Epidermal melanocyte (primary cell): Measurements from ENCODE around the gene NECTIN2.
"Not testable (repeated sequence)": the region's sequence is repeated elsewhere in the genome, so short reads cannot be mapped to it uniquely, and the experiment has no call there.

Experiments
- DNase-seq: peaks from one replicate; pipeline ENCODE4 v3.0.0; 2011; ENCODE audit warnings: low spot score; ENCODE audit not compliant: insufficient read length

NECTIN2 gene

DNA sequence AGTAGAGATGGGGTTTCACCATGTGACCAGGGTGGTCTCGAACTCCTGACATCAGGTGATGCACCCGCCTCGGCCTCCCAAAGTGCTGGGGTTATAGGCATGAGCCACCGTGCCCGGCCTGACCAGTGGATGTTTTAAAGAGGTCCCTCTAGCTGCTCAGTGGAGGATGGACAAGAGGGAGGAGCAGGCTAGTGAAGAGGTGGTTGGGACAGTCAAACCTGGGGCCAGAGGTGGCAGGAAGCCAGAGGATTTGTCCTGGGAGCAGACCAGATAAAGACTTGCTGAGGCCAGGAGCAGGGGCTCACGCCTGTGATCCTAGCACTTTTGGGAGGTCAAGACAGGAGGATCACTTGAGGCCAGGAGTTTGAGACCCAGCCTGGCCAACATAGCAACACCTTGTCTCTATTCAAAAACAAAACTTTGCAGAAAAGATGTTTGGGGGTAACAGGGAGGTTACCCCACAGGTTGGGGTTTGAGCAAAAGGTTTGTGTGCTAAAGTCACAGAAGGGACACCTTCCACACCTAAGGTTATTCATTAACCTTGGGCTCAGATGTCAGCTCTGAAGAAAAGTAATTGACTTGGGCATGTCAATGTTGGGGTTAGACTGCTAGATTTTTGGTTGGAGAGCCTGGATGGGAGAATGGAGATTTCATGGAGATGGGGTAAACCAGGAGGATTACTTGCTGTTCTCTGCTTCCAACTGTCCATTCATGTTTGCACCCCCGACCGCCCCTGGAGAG is 28.2 kb upstream of the NECTIN2 start:
- DNase-seq: no peak

DNA sequence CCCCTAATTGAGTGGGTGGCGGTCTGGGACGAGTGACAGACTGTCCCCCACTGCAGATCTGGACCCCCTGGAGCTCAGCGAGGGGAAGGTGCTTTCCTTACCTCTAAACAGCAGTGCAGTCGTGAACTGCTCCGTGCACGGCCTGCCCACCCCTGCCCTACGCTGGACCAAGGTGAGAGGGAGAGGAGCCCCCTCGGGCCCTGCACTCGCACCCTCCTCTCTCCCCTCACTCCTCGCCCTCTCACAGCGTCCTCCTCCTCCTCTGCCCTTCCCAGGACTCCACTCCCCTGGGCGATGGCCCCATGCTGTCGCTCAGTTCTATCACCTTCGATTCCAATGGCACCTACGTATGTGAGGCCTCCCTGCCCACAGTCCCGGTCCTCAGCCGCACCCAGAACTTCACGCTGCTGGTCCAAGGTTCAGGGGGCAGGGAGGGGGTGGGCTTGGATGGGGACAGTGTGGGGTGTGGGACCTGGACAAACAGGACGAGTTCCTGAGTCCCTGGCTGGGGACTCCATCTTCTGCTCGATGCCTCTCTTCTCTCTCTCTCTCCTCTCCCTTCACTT is 27.5 kb upstream of the NECTIN2 start:
- no peak for DNase-seq

DNA sequence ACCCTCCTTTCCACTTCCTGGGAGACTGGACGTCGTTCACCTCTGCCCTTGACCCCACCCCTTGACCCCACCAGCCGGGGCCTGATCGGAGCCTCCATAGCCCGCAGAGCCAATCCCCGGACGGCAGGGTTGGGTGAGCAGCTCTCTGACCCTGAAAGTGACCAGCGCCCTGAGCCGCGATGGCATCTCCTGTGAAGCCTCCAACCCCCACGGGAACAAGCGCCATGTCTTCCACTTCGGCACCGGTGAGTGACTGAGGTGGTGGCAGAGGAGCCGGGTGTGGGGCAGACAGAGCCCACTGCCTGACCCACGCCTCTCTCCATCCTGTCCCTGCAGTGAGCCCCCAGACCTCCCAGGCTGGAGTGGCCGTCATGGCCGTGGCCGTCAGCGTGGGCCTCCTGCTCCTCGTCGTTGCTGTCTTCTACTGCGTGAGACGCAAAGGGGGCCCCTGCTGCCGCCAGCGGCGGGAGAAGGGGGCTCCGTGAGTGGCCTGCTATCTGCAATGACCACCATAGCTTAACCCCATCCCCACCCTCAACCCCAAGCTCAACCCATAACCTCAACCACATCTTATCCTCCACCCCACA is 26.8 kb upstream of the NECTIN2 start:
- DNase-seq: no peak

GRCh38 chr19:44820648-44821609 is 25.2 kb upstream of the NECTIN2 start:
- DNase-seq: no peak

GRCh38 chr19:44822177-44822576 is 23.9 kb upstream of the NECTIN2 start:
- DNase-seq: no peak

GRCh38 chr19:44822670-44823372 is 23.3 kb upstream of the NECTIN2 start:
- DNase-seq: no peak

- no peak for DNase-seq
These were observed 22.8 kb upstream of the NECTIN2 start for GRCh38 chr19:44823373-44823698.

DNA sequence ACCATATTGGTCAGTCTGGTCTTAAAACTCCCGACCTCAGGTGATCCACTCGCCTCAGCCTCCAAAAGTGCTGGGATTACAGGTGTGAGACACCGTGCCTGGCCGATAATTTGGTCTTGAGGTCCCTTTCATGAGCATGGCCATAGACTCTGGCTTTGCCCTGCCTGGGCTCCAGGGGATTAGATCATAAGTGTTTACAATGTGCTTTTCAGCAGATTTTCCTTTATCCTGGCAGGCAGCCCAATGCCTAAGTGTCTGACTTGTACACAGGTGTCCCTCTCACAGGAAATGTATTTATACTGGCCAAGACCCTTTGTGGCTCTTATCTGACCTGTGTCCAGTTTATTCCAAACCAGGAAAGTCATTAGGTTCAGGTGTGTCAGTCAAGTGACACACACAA is 21.3 kb upstream of the NECTIN2 start:
- DNase-seq: no peak

- DNase-seq: not testable (repeated sequence)
These were observed 13.2 kb upstream of the NECTIN2 start for GRCh38 chr19:44832875-44833274.

DNA sequence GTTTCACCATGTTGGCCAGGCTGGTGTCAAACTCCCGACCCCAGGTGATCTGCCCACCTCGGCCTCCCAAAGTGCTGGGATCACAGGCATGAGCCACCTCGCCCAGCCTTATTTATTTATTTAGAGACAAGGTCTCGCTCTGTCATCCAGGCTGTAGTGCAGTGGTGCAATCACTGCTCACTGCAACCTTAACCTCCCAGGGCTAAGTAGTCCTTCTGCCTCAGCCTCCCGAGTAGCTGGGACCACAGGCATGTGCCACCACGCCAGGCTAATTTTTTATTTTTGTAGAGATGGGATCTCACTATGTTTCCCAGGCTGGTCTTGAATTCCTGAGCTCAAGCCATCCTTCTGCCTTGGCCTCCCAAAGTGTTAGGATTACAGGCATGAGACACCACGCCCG is 11.7 kb upstream of the NECTIN2 start:
- DNase-seq: not testable (repeated sequence)

DNA sequence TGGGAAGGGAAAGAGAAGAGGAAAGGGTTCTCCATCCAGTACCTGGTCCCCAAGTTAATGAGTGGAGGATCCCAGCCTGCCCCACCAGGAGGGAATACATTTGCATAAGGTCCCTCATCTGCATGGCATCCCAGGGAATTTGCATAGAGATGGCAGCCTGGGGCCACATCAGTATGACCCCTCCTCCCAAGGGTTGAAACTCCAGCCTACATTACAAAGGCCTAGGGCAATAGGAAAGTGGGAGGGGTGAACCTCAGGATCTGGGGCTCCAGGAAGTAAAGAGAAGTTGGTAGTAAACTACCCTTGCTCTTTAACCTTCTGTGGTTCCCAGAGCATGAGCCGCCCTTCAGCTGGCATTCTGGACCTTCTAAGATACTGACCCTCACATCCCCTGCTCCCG is 6.8 kb upstream of the NECTIN2 start:
- no peak for DNase-seq

GRCh38 chr19:44840811-44841210 is 5.3 kb upstream of the NECTIN2 start:
- no peak for DNase-seq

DNA sequence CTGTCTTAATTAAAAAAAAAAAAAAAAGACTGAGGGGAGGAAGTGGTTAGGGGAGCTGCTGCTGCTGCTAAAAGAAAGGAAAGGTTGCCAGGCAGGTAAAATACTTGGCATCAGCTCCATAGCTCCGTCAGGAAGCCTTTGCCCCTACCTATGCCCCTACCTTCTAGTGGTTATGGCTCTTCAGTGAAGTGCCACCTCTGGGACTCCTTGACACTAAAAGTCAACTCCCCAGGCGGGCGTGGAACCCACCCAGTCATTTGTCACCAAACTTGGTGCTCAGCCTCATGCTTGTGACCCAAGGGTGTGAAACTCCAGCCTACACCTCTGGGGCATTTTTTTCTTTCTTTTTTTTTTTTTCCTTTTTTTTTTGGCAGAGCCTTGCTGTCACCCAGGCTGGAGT is 4.9 kb upstream of the NECTIN2 start:
- DNase-seq: no peak

GRCh38 chr19:44845286-44845611 is 848 bp upstream of the NECTIN2 start:
- DNase-seq: no peak

DNA sequence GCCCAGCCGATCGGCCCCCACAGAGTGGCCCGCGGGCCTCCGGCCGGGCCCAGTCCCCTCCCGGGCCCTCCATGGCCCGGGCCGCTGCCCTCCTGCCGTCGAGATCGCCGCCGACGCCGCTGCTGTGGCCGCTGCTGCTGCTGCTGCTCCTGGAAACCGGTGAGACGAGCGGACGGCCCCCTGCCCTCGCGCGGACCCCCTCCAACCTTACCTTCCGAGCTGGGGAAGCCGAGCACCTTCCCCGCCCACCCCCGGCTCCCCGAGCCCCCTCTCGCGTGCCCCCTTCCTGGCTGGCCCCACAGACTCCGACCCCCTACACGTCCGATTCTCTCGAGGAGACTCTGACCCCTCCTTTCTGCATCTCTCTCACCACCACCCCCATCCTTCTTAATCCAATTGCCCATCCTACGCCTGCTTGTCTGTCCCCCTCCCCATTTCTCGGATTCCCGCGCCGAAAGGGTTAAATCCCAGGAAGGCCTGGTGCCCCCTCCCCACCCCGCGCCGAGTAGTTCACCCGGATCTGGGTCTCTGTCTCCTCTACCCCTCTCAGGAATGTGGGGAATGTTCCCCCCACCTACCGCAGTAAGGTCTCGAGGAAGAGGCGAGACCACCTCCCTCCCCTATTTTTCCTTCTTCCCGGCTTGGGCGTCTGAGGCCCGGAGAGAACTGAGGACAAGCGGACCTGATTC is 502 bp downstream of the NECTIN2 start:
- no peak for DNase-seq

GRCh38 chr19:44847144-44848035 is 1.3 kb downstream of the NECTIN2 start:
- peak; percentile 55 for DNase-seq

DNA sequence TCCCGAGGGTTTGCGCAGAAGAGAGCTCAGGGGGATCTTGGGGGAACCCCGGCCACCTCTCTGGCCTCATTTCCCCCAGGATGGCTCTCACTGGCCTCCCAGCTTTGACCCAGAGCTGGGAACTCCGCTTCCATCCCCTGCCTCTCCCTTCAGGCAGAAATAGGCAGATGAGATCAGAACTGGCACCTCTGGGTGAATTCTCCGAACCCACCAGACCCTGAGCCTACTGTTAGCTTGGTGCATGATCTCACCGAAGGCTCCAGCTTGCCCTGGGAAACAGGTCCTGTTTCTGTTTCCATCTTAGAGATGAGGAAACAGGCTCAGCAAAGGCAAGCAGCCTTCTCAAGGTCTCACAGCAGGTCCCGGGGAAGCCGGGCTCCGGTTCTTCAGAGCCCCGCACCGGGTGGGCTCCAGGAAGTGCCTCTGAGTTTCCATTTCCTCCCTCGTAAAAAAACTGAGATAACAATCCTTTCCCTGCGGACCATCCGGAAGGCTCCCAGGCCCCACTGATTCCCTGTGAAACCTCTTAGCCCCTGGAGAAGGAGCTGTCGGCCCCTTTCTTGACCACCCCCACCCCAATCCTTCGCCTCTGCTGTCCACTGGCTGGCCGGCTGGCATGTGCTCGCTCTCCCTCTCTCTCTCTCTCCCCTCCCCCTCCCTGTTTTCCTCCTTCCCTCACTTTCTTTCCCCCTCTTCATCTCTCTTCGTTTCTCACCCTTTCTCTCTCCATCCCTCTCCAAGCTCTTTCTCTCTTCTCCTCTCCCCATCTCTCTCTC is 2.1 kb downstream of the NECTIN2 start:
- no peak for DNase-seq

DNA sequence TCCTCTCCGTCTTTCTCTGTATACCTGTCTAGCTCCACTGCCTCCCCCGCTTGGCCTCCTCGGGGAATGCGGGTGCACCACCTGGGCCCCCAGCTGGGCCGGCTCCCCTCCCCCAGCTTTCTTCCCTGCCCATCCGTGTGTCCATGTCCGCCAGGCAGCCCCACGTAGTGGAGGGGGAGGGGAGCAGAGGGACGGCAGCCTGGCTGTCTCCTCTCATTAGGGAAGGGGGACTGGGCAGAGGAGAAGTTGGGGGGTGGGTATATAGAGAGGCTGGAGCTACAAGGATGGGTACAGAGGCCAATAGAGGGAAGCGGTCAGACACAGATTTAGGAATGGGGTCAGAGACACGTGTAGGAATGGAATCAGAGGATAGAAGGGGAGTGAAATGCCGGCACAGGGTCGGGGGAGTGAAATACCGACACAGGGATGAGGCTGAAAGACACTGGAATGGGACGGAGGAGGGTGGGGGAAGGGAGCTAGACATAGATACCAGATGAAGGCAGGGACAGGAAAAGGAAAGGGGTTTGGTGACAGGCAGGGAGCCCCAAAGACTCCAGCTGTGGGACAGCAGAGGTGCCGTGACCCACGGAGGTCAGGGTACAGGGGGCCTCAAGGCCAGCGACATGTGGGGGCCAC is 2.8 kb downstream of the NECTIN2 start:
- DNase-seq: no peak
